HG03280 (cell line): ENCODE measurements around the gene CCNY.
"Not testable (repeated sequence)": the region's sequence is repeated elsewhere in the genome, so short reads cannot be mapped to it uniquely, and the experiment has no call there.

ENCODE experiments used
- ATAC-seq: cut with Tn5 transposase; IDR thresholded peaks from one replicate; pipeline ENCODE4 v1.9.1; 2021; ENCODE audit warnings: mild to moderate bottlenecking, moderate library complexity; ENCODE audit not compliant: unreplicated experiment

Gene CCNY

DNA sequence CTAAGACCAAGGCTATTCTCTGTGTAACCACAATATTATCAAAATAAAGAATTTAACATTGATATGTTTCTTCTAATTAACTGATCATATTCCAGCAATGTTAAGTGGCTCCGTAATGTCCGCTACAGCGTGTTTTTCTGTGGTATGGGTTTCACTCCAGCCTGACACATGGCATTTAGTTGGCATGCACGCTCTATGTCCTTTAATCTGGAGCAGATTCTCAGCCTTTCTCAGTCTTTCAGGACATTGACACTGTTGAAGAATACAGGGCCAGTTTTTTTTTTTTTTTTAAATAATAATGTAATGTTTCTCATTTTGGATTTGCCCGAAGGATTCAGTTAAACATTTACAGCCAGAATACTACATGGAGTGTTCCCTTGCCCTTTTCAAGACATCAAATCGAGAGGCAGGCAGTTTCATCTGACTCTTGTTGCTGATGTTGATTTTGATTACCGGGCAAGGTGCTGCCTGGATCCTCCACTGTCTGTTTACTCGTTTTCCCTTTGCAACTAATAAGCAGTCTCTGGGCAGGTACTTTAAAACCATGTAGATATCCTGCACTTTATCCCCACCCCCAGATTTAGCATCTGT is 171.3 kb downstream of the CCNY start:
- no peak for ATAC-seq

DNA sequence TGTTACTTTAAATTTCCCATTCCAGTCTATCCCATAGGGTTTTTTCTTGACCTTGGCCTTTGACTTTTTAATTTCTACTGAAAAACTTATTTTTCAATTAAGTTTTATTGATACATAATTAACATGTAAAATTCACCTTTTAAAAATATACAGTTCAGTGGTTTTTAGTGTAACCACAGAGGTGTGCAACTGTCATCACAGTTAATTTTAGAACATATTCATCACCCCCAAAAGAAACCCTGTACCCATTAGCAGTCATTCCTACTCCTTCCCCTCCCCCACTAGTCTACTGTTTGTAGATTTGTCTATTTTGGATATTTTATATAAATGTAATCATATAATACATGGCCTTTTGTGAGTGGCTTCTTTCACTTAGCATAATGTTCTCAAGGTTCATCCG is 172.3 kb downstream of the CCNY start:
- ATAC-seq = no peak

DNA sequence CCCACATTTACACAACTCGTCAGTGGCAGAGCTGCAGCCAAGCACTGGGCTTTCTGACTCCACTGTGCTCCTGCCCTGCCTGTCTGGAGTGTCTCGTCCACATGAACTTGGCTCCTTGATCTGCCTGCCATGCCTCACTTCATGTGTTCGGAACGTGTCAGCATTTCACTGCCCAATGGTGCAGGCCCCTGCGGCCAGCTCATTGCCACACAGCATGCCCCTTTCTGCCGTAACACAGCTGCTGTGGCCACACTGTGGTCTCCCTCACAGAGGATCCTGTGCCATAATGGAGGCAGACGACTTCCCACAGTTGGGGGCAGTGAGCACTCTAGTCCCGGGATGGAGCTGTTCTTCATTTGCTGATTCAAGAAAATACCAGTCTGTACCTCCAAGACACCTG is 174.6 kb downstream of the CCNY start:
- no peak for ATAC-seq

DNA sequence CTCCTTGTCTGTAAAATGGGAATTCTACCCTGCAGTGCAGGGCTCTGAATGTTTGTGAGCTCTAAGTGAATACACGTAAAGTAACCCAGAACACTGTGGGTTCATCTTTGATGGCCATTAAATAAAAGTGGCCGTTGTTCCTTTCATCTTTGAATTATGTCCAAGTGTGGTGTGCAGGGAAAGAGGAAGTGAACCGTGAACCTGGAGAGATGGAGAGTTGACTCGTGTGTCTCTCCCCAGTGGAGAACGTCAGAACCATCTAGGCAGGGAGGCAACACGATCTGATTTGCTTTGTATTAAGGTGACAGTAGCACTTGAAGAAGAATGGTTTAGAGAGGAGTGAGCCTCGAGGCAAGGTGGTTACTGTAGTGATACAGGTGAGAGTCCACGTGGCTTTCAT is 175.3 kb downstream of the CCNY start:
- ATAC-seq = no peak

DNA sequence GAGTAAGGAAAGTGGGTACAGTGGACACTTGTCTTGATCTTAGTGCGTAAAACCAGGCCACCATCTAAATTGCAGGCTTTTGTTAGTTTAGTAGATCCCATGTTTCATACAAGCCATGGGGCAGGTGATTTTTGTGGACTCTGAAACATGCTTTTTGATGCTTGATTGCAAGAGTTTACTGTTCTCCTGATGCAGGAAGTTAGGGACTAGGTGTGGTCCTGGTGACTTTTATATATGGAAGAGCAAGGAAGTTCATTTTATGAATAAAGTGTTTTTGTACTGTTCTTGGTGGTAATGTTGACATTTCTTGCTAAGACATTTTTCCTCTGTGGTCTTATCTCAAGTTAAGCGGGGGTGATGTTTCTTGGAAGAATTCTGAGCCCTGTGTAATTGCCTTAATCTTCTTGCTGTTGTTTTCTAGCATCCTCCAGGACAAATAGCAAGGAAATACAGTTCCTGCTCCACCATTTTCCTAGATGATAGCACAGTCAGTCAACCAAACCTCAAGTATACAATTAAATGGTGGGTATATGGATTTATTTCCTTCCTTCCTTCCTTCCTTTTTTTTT is 179.9 kb downstream of the CCNY start:
- ATAC-seq = no peak

DNA sequence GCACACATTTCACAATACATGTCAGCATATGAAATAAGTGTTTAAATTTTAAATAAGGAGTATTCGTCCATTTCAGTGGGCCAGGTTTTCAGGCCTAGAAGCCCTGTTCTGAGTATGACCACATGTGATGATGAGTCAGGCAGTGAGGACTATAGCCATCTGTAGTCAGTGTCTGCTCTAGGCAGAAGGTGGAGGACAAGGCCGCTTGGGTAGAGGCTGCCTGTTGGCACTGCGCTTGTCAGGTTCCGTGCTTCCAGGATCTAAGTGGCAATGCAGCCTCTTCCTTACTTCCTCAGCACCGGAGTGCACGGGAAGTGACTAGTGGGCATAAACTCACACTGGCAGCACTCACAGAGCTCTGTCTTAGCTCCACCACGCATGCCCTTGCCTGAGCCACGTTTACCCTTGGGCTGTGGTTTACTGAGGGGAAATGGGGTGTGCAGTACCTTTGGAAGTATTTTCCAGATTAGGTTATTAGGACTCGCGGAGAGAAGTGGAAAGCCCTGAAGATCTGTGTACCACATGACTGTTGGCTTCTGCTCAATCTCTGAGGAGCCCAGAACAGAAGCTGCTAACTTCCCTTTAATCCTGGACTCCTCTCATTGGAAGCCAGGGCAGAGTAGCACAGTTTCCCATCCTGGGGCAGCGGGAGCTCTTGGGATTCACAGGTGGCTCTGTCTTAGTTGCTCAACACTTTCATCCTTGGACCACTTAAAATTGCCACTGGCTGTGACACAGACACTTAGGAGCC is 181.3 kb downstream of the CCNY start:
- no peak for ATAC-seq

DNA sequence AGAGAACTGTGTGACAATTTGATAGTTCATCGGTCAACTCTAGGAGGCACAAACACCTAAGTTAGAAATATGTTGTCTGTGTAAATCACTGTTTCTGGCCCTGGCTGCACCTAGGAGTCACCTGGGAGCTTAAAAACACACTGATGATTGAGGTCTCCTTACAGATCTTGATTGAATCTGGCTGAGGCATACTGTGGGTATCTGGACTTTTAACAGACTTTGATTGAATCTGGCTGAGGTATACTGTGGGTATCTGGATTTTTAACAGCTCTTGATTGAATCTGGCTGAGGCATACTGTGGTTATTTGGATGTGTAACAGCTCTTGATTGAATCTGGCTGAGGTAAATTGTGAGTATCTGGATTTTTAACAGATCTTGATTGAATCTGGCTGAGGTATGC is 181.9 kb downstream of the CCNY start:
- ATAC-seq = not testable (repeated sequence)

DNA sequence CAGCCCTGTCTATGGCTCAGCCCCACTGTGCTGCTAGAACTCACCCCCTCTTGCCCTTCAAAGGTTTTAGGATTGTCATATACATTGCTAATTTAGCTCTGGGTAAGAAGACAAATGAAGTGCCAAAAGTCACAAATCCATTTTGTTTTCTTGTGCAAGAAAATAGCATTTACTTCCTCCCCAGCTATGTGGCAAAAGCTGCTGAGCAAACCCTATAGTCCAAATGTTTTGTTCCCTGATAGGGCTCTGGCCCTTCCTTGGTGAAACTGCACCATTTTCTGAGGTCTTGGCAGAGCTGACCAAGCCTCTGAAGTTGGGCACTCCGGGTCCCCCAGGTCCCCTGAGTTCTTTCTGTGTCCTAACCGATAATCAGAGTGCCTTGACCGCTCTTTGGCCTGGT is 184.7 kb downstream of the CCNY start:
- ATAC-seq = no peak

DNA sequence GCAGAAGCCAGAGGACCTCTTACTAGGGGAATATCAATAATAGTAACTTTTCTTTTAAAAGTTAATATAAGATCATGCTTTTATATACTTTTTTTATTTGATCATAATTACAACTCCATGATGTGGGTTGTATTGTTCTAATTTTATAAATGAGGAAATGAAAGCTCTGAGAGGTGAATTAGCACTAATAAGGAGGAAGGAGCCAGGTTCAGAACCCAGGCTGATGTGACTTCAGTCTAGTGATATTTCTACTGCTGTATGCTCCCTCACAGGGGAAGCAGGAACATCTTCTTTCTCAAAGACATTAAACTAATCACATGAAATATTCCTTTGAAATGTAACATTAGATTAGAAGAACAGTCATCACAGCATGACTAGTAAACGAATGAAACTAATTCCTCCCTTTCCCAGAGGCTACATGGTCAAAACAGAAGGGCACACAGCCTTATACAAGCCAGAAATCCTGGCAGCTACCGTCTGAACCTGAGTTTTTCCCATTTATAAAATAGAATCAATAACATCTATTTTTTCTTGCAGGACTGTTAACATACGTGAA is 187.4 kb downstream of the CCNY start:
- no peak for ATAC-seq

DNA sequence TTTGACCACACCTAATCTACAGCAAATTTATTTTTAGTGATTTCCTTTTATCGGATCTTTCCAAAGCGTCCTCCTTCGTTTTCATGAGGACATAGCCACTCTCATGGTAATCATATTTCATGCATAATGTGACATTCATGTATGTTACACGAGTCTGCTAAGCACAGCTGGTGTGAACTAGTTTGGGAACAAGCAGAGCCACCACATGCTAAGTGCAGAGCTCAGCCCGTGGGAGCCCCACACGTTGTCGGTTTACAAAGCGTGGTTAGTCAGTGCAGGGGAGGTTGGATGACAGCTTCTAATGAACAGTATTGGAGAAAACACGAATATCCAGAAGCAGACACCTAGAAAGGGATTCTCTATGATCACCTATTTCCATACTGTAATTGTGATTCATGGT is 190.4 kb downstream of the CCNY start:
- ATAC-seq = no peak

DNA sequence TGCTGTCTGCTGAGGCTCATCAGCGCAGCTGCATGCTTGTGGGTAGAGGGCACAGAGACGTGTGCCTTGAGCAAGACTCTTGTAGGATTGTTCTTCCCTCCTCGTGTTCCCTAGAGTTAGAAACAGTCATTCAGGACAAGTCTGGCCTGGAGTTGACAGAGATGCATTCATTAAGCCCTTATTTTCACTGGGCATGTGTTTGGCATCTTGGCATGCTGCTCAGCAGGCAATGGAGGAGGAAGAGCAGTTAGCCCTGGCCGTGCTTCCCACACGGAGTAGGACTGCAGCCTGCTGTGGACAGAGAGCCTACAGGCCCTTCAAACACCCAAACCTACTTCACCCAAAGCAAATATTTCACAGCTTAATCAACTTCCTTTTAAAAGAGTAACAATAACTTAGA is 195.8 kb downstream of the CCNY start:
- no peak for ATAC-seq

DNA sequence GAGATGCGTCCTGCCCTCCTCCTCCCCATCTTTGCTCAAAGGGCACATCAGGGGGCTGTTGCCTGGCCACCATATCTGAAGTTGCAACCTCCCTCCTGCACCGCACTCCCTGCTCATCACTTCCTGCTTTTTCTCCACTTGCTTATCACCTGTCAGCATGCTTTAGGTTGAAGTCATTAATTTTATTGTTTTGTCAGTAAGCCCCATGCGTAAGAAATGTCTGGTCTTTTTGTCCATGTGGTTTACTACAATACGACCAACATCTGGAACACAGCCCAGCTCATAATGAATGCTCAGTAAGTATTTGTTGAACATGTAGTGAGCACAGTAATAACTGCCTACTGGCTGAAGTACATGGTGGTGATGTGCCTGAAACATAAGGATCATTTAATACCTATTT is 197.3 kb downstream of the CCNY start:
- no peak for ATAC-seq

DNA sequence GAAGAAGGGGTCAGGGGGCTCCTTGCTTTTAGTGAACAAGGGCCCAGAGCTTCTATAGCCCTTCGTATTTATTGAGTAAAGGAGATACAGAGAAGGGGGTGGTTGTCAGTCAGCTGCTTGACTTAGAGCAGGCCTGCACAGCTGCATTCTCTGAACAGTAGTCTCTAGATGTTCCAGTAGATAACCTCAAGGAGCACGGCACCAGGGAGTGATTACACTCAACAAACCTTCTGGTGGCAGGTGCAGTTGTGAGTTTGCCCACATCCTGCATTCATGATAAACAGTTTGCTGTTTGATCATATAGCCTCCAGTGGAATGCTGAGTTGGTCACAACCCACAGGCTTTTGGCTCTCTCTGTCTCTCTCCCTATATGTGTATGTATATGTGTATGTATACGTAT is 198.8 kb downstream of the CCNY start:
- no peak for ATAC-seq

DNA sequence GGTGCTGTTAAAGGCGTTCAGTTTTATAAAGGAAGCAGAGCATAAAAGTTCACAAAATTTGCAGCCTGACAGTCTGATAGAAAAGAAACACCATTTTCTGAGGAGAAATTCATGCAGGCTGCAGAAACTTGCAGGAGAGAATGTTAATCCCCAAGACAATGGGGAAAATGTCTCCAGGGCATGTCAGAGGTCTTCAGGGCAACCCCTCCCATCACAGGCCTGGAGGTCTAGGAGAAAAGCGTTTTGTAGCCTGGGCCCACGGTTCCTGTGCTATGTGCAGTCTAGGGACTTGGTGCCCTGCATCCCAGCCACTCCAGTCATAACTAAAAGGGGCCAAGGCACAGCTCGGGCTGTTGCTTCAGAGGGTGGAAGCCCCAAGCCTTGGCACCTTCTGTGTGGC is 200.5 kb downstream of the CCNY start:
- ATAC-seq = no peak

DNA sequence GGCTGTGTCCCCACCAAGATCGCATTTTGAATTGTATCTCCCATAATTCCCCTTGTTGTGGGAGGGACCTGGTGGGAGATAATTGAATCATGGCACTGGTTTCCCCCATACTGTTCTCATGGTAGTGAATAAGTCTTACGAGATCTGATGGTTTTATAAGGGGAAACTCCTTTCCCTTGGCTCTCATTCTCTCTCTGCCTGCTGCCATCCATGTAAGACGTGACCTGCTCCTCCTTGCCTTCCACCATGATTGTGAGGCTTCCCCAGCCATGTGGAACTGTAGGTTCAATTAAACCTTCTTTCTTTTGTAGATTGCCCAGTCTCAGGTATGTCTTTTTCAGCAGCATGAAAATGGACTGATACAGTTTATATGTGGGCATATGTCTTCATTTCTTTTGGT is 201.6 kb downstream of the CCNY start:
- ATAC-seq = not testable (repeated sequence)

DNA sequence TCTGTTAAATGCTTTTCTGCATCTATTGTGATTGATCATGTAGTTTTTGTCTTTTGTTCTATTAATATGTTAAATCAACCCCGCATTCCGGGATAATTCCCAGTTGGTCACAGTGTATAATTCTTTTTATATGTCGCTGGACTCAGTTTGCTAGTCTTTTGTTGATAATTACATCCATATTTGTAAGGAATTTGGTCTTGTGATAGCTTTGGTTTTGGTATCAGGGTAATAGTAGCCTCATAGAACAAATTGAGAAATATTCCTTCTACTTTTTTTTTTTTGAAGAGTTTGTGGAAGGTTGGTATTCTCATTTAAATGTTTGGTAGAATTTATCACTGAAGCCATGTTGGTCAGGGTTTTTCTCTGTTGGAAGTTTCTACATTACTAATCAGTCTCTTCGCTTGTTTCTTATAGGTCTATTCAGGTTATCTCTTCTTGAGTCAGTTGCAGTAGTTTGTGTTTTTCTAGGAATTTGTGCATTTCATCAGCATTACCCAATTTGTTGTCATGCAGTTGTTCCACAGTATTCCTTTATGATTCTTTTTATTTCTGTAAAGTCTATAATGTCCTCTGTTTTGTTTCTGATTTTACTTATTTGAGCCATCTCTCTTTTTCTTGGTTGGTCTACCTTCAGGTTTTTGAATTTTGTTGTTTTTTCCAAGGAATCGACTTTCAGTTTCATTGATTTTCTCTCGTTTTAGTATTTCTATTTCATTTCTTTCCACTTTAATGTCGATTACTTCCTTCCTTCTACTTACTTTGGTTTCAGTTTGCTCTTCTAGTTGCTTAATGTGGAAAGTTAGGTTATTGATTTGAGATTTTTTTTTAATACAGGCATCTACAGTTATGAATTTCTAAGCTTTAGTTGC is 204.2 kb downstream of the CCNY start:
- no peak for ATAC-seq

DNA sequence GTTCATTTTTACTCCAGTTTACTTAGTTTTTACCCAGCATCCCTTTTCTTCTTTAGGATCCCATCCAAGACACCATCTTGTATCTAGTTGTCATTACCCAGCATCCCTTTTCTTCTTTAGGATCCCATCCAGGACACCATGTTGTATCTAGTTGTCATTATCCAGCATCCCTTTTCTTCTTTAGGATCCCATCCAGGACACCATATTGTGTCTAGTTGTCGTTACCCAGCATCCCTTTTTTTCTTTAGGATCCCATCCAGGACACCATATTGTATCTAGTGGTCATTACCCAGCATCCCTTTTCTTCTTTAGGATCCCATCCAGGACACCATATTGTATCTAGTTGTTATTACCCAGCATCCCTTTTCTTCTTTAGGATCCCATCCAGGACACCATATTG is 205.4 kb downstream of the CCNY start:
- ATAC-seq = no peak

DNA sequence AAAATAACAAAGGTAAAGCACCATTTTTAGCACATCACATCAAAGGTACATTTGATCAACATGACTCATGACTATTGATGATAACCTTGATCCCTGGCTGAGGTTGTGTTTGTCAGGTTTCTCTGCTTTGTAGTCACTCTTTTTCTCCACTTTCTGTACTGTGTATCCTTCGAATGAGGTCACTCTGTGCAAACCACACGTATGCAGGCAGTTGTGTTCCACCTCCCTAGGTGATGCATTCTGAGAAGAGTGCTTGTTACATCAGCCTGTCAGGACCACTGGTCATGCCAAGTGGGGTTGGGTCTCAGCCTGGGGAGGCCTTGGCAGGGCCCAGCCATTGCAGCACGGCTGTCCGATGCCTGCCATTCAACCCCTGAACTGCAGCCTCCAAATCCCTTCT is 206.0 kb downstream of the CCNY start:
- no peak for ATAC-seq

DNA sequence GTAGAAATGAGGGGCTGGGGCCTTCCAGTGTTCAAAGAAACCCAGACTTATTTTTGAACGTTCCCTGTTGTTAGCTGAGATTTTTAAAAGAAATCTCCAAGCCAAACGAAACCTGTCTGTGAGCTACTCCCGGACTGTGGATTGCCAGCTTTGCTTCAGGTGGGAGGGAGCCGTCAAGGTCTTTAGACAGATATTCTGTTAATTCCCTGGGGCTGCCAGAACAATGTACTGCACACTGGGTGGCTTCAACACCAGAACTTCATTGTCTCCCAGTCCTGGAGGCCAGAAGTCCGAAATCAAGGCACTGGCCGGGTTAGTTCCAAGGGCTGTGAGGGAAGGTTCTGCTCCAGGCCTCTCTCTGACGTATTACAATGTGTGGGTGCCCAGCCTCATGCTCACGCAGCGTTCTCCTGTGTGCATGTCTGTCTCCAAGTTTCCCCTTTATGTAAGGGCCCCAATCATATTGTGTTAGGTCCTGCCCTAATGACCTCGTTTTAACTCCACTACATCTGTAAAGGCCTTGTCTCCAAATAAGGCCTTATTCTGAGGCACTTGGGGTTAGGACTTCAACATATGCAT is 208.9 kb downstream of the CCNY start:
- ATAC-seq = no peak

DNA sequence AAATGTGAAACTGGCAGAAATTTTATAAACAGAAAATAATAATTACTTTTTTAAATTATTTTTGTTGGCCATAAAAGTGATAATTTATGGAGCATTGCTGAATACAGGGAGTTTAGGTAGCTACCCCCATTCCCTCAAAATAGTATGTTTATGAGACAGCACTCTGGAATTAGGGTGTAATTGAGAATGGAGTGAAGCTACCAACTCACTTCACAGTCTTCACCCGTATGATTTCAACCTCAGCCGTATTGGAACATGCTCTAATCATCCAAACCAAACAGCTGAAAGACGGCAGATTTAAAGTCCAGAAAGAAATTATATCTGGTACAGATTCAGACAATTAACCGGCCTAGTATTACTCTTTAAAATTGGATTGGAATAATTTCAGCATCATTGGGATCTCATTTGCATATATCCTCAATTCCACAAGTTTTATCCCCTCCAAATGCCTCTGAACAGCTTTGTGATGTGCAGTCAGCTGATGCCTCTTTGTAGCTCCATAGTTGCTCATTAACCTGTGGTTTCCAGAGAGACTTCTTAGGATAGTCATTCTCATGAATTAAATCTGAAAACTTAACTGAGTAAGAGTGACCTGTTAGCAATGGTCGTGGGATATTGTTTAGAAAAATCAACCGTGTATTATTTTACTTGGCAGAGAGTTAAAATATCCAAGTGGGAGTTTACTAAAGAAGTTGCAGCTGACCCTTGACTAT is 209.7 kb downstream of the CCNY start:
- ATAC-seq = no peak
